ENCODE results near the gene SLC47A2.

The SLC47A2 gene

GRCh38 chr17:19747159-19747719 lies 30.9 kb upstream of the SLC47A2 start:
- no peak overlapping the region for H3K4me2 ChIP-seq (ENCODE audit: low read depth, low read length, poor library complexity, severe bottlenecking)

GRCh38 chr17:19746517-19746916 lies 30.1 kb upstream of the SLC47A2 start:
- Histone ChIP-seq H3K4me3 (ENCODE audit: low read length, poor library complexity, severe bottlenecking) (no peak overlapping the region), H4K20me1 (ENCODE audit: insufficient read depth, low read length, poor library complexity, severe bottlenecking) (no peaks in the 10 kb centered on the region), H3K79me2 (ENCODE audit: insufficient read depth, low read length) (no peaks in the 10 kb centered on the region), H3K9me2 (replicated peaks; ENCODE audit: low read depth, low read length) (no peaks in the 10 kb centered on the region), H3F3A (ENCODE audit: low read depth) (no peaks in the 10 kb centered on the region), H3K9ac (ENCODE audit: low read depth, low read length, poor library complexity, severe bottlenecking) (no peak overlapping the region), H3K4me1 (ENCODE audit: insufficient read depth, low read length, poor library complexity, severe bottlenecking) (no peaks in the 10 kb centered on the region), H3K27me3 (ENCODE audit: insufficient read depth, low read length, poor library complexity, severe bottlenecking) (no peaks in the 10 kb centered on the region), H3K4me2 (ENCODE audit: low read depth, low read length, poor library complexity, severe bottlenecking) (no peak overlapping the region), H3K36me3 (ENCODE audit: insufficient read depth, low read length) (no peaks in the 10 kb centered on the region), H3K9me3 (ENCODE audit: insufficient read depth, low read depth, low read length) (no peaks in the 10 kb centered on the region), H2AFZ (ENCODE audit: low read length) (no peak overlapping the region)
- TF ChIP-seq, protein P1, sequence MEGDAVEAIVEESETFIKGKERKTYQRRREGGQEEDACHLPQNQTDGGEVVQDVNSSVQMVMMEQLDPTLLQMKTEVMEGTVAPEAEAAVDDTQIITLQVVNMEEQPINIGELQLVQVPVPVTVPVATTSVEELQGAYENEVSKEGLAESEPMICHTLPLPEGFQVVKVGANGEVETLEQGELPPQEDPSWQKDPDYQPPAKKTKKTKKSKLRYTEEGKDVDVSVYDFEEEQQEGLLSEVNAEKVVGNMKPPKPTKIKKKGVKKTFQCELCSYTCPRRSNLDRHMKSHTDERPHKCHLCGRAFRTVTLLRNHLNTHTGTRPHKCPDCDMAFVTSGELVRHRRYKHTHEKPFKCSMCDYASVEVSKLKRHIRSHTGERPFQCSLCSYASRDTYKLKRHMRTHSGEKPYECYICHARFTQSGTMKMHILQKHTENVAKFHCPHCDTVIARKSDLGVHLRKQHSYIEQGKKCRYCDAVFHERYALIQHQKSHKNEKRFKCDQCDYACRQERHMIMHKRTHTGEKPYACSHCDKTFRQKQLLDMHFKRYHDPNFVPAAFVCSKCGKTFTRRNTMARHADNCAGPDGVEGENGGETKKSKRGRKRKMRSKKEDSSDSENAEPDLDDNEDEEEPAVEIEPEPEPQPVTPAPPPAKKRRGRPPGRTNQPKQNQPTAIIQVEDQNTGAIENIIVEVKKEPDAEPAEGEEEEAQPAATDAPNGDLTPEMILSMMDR (conservative IDR thresholded peaks at IDR 0.05; ENCODE audit: low read length) = no peak
- no peak for TF ChIP-seq EZH2phosphoT487 (IDR thresholded peaks at IDR 0.05; ENCODE audit: borderline replicate concordance)

More at GRCh38 chr17:19747159-19747719, 30.9 kb upstream of the SLC47A2 start:
- Histone ChIP-seq H2AFZ (ENCODE audit: low read length) (no peak overlapping the region), H3K79me2 (ENCODE audit: insufficient read depth, low read length) (no peaks in the 10 kb centered on the region), H3K9ac (ENCODE audit: low read depth, low read length, poor library complexity, severe bottlenecking) (no peak overlapping the region), H3K27me3 (ENCODE audit: insufficient read depth, low read length, poor library complexity, severe bottlenecking) (no peaks in the 10 kb centered on the region), H3F3A (ENCODE audit: low read depth) (no peaks in the 10 kb centered on the region), H3K36me3 (ENCODE audit: insufficient read depth, low read length) (no peaks in the 10 kb centered on the region), H3K4me1 (ENCODE audit: insufficient read depth, low read length, poor library complexity, severe bottlenecking) (no peaks in the 10 kb centered on the region), H4K20me1 (ENCODE audit: insufficient read depth, low read length, poor library complexity, severe bottlenecking) (no peaks in the 10 kb centered on the region), H3K9me2 (replicated peaks; ENCODE audit: low read depth, low read length) (no peaks in the 10 kb centered on the region), H3K9me3 (ENCODE audit: insufficient read depth, low read depth, low read length) (no peaks in the 10 kb centered on the region), H3K4me3 (ENCODE audit: low read length, poor library complexity, severe bottlenecking) (no peak overlapping the region)
- TF ChIP-seq, protein P1 (conservative IDR thresholded peaks at IDR 0.05; ENCODE audit: low read length) = no peak
- TF ChIP-seq EZH2phosphoT487 (IDR thresholded peaks at IDR 0.05; ENCODE audit: borderline replicate concordance) = no peak

GRCh38 chr17:19744922-19745757 lies 28.8 kb upstream of the SLC47A2 start:
- Histone ChIP-seq H2AFZ (ENCODE audit: low read length) (no peak overlapping the region), H3K9me3 (ENCODE audit: insufficient read depth, low read depth, low read length) (no peaks in the 10 kb centered on the region), H3K4me3 (ENCODE audit: low read length, poor library complexity, severe bottlenecking) (no peak overlapping the region), H3K79me2 (ENCODE audit: insufficient read depth, low read length) (no peaks in the 10 kb centered on the region), H4K20me1 (ENCODE audit: insufficient read depth, low read length, poor library complexity, severe bottlenecking) (no peaks in the 10 kb centered on the region), H3K4me2 (ENCODE audit: low read depth, low read length, poor library complexity, severe bottlenecking) (no peak overlapping the region), H3K27me3 (ENCODE audit: insufficient read depth, low read length, poor library complexity, severe bottlenecking) (no peaks in the 10 kb centered on the region), H3K36me3 (ENCODE audit: insufficient read depth, low read length) (no peaks in the 10 kb centered on the region), H3K4me1 (ENCODE audit: insufficient read depth, low read length, poor library complexity, severe bottlenecking) (no peaks in the 10 kb centered on the region), H3K9me2 (replicated peaks; ENCODE audit: low read depth, low read length) (no peaks in the 10 kb centered on the region), H3F3A (ENCODE audit: low read depth) (no peaks in the 10 kb centered on the region), H3K9ac (ENCODE audit: low read depth, low read length, poor library complexity, severe bottlenecking) (no peak overlapping the region)
- TF ChIP-seq, protein P1 (conservative IDR thresholded peaks at IDR 0.05; ENCODE audit: low read length) = 0 out of 2 replicates have a peak, but pooled peaks have one; percentile 25
- TF ChIP-seq EZH2phosphoT487 (IDR thresholded peaks at IDR 0.05; ENCODE audit: borderline replicate concordance) = no peak

All from Loucy (cell line).